ENCODE measurements around the gene RAD51B. TPM values are rescaled to one million over a fixed set of nuclear protein-coding genes. Genes with fewer than 3 reads are reported as not detected.

Gene RAD51B
- total and polyA plus RNA-seq, 2 of the 13 experiments (the other 11 are each of a cell fraction or from before 2014, with no cell fraction given), result 7.0 to 9.5 TPM

GRCh38 chr14:68469208-68469713 lies 649.7 kb downstream of the RAD51B start (continued):
- TF ChIP-seq NR3C1 (CRISPR knock-in tag; IDR thresholded peaks at IDR 0.05) (no peak), KDM5A (IDR thresholded peaks at IDR 0.05; ENCODE audit: borderline replicate concordance, low read length) (no peak), KDM4B (CRISPR knock-in tag; IDR thresholded peaks at IDR 0.05) (no peak), ZBTB40 (IDR thresholded peaks at IDR 0.05) (no peak), ZBTB40 (CRISPR knock-in tag; IDR thresholded peaks at IDR 0.05) (no peak; the same call in 1 of the 2 replicates), KAT2B (IDR thresholded peaks at IDR 0.05; ENCODE audit: borderline replicate concordance, low read depth, low read length) (no peak), POLR2G (IDR thresholded peaks at IDR 0.05; ENCODE audit: low read depth, low read length) (no peak), PRMT3 (CRISPR knock-in tag; IDR thresholded peaks at IDR 0.05; ENCODE audit: borderline replicate concordance, low read depth) (no peak), CREB3 (CRISPR knock-in tag; IDR thresholded peaks at IDR 0.05) (no peak), SPEN (CRISPR knock-in tag; IDR thresholded peaks at IDR 0.05; ENCODE audit: low read depth) (no peak), HIC2 (CRISPR knock-in tag; IDR thresholded peaks at IDR 0.05; ENCODE audit: low read depth) (no peak), MEF2D (CRISPR knock-in tag; IDR thresholded peaks at IDR 0.05) (no peak), FOXP4 (CRISPR knock-in tag; IDR thresholded peaks at IDR 0.05) (peak; percentile 90), ZSCAN25 (CRISPR knock-in tag; IDR thresholded peaks at IDR 0.05) (no peak), EED (CRISPR knock-in tag; IDR thresholded peaks at IDR 0.05) (no peak)

Measured in HepG2 (cell line).